HEK293 (cell line): ENCODE data around the gene ME2.

Source experiments
- CTCF ChIP-seq: fragments of 450-650 bp; formaldehyde crosslinking; IDR thresholded peaks from 2 replicates; pipeline ENCODE4 v1.5.1; 2016; ENCODE audit warnings: missing biosample characterization, missing genetic modification characterization
- REPIN1 ChIP-seq: fragments of 450-650 bp; formaldehyde crosslinking; IDR thresholded peaks from 2 replicates; pipeline ENCODE4 v1.5.1; 2017; ENCODE audit warnings: missing biosample characterization, missing genetic modification characterization, low read depth
- ZBTB11 ChIP-seq: fragments of 450-650 bp; formaldehyde crosslinking; conservative IDR thresholded peaks from 2 replicates; pipeline ENCODE4 v1.5.1; 2016; ENCODE audit warnings: low read depth, missing biosample characterization, missing genetic modification characterization
- ZBTB21 ChIP-seq: fragments of 450-650 bp; formaldehyde crosslinking; IDR thresholded peaks from 2 replicates; pipeline ENCODE4 v1.5.1; 2017; ENCODE audit warnings: missing biosample characterization, missing genetic modification characterization
- ZEB2 ChIP-seq: fragments of 450-650 bp; formaldehyde crosslinking; IDR thresholded peaks from 2 replicates; pipeline ENCODE4 v1.5.1; 2016; ENCODE audit warnings: missing biosample characterization, missing genetic modification characterization
- ZNF266 ChIP-seq: fragments of 450-650 bp; formaldehyde crosslinking; IDR thresholded peaks from 2 replicates; pipeline ENCODE4 v1.5.1; 2016; ENCODE audit warnings: missing biosample characterization, missing genetic modification characterization, low read depth
- ZNF488 ChIP-seq: fragments of 450-650 bp; formaldehyde crosslinking; IDR thresholded peaks from 2 replicates; pipeline ENCODE4 v1.5.1; 2016; ENCODE audit warnings: missing biosample characterization, missing genetic modification characterization
- ZNF791 ChIP-seq: fragments of 450-650 bp; formaldehyde crosslinking; IDR thresholded peaks from 2 replicates; pipeline ENCODE4 v1.5.1; 2016; ENCODE audit warnings: missing biosample characterization, missing genetic modification characterization
- ZNF792 ChIP-seq: fragments of 450-650 bp; formaldehyde crosslinking; IDR thresholded peaks from 2 replicates; pipeline ENCODE4 v1.5.1; 2016; ENCODE audit warnings: missing biosample characterization, missing genetic modification characterization
- ZNF843 ChIP-seq: fragments of 450-650 bp; formaldehyde crosslinking; IDR thresholded peaks from 2 replicates; pipeline ENCODE4 v1.5.1; 2016; ENCODE audit warnings: missing biosample characterization, missing genetic modification characterization

GRCh38 chr18:50848991-50849390 is 29.9 kb upstream of the ME2 start:
- TF ChIP-seq CTCF (tag by site-specific recombination), result no peak
- TF ChIP-seq REPIN1, result no peak
- TF ChIP-seq ZBTB11 (tag by site-specific recombination), result no peak
- TF ChIP-seq ZNF792 (tag by site-specific recombination), result no peak
- TF ChIP-seq ZNF791 (tag by site-specific recombination), result no peak
- TF ChIP-seq ZNF488 (tag by site-specific recombination), result no peak
- no peak for TF ChIP-seq ZBTB21 (tag by site-specific recombination)
- no peak for TF ChIP-seq ZEB2
- TF ChIP-seq ZNF266, result no peak
- TF ChIP-seq ZNF843 (tag by site-specific recombination), result no peak
